ENCODE measurements around the gene DYNC1I1. TPM values are rescaled to one million over a fixed set of nuclear protein-coding genes. Genes with fewer than 3 reads are reported as not detected.

Gene DYNC1I1
- total and polyA plus RNA-seq, 2 of the 13 experiments (the other 11 are each of a cell fraction or from before 2014, with no cell fraction given) = not detected

GRCh38 chr7:96080027-96080426, 307.7 kb downstream of the DYNC1I1 start:
- Histone ChIP-seq H3K4me2 (ENCODE audit: low read depth, low read length) (no peak overlapping the region), H3K4me1 (ENCODE audit: insufficient read depth, low read length) (peaks cover 7% of the 10 kb centered on the region), H4K20me1 (ENCODE audit: insufficient read depth, low read length) (no peaks in the 10 kb centered on the region), H3K79me2 (ENCODE audit: insufficient read depth, low read length) (no peaks in the 10 kb centered on the region), H3K27ac (ENCODE audit: extremely low read length, insufficient read depth, low read length) (no peak overlapping the region), H3K27me3 (ENCODE audit: control insufficient read depth in 1 of 2, insufficient read depth in 2 of 2, low read length in 2 of 2) (peaks cover 3 to 14% of the 10 kb centered on the region in 2 experiments; a peak in 3 of 5 replicates), H3K36me3 (replicated peaks in 1 of 2; ENCODE audit: control insufficient read depth in 1 of 2, insufficient read depth in 2 of 2, low read length in 2 of 2) (no peaks in the 10 kb centered on the region), H2AFZ (ENCODE audit: low read length) (no peak overlapping the region), H3K4me3 (replicated peaks in 1 of 3; ENCODE audit: insufficient read depth in 1 of 3, low read depth in 2 of 3, low read length in 3 of 3) (no peak overlapping the region), H3K9ac (ENCODE audit: insufficient read depth, low read depth, low read length) (no peak overlapping the region), H3K9me3 (ENCODE audit: low read length) (no peaks in the 10 kb centered on the region)
- TF ChIP-seq ZNF224 (CRISPR knock-in tag; IDR thresholded peaks at IDR 0.05) = no peak
- ATAC-seq (no peak), DNase-seq (ENCODE audit: low spot score) (no peak), FAIRE-seq (no peak)
- intact Hi-C loops (cut with micrococcal nuclease; ENCODE audit: unreplicated experiment) = no loop called here
- BruUV-seq (replicated peaks) = no TSS peak
- 43% methylated on average over 6 of the region's 6 CpGs for WGBS (ENCODE audit: low lambda C conversion rate)
- ChIA-PET CTCF (ENCODE audit: low intra/inter-chr PET ratio, low total read pairs) (no interaction called here), POLR2A (no interaction called here)
- in situ Hi-C loops (cut with HindIII; ENCODE audit: extremely low pct_ligation_motif_present, low pct_unique_long_range_greater_than_20kb) = no loop called here

DNA sequence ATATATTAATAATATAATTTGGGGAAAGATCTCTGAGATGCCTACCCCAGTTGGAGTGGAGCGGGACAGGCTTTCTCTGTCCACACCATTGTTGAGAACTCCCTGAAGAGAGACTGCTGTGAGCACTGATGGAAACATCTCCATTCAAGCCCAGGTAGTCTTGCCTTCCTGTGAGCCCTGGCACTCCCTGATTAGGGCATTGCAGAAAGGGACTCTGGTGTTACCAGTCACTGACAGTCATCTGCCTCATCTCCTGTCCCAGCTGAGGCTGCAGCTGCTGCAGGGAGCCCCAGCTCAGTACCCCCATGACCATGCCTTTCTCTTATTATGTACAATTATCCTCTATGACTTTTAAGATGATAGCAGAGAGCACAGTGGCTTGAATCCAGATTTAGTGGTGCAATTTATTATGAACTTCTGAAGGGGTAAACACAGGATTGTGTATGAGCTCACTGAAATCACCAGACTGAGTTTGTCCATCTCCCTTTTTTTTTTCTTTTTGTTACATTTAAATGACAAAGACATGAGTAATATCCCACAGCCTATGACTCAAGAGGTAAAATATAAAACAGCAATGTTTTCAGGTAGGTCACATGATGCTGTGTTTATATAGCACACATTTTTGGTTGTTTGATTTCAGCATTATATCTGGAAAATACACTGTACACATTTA, 312.7 kb downstream of the DYNC1I1 start:
- no peak for ATAC-seq
- no peak overlapping the region for H3K27ac ChIP-seq (ENCODE audit: extremely low read length, insufficient read depth, low read length)
- no peak overlapping the region for H3K4me2 ChIP-seq (ENCODE audit: low read depth, low read length)
- in situ Hi-C loops (cut with HindIII; ENCODE audit: extremely low pct_ligation_motif_present, low pct_unique_long_range_greater_than_20kb) = no loop called here
- H3K36me3 ChIP-seq (replicated peaks in 1 of 2; ENCODE audit: control insufficient read depth in 1 of 2, insufficient read depth in 2 of 2, low read length in 2 of 2) = no peaks in the 10 kb centered on the region
- ChIA-PET POLR2A (no interaction called here), CTCF (ENCODE audit: low intra/inter-chr PET ratio, low total read pairs) (no interaction called here)
- no peak overlapping the region for H3K4me3 ChIP-seq (replicated peaks in 1 of 3; ENCODE audit: insufficient read depth in 1 of 3, low read depth in 2 of 3, low read length in 3 of 3)
- no peaks in the 10 kb centered on the region for H4K20me1 ChIP-seq (ENCODE audit: insufficient read depth, low read length)
- H3K9me3 ChIP-seq (ENCODE audit: low read length) = no peaks in the 10 kb centered on the region
- no peaks in the 10 kb centered on the region for H3K4me1 ChIP-seq (ENCODE audit: insufficient read depth, low read length)
- WGBS (ENCODE audit: low lambda C conversion rate) = 92% methylated on average over 1 of the region's 1 CpG
- intact Hi-C loops (cut with micrococcal nuclease; ENCODE audit: unreplicated experiment) = no loop called here
- no peaks in the 10 kb centered on the region for H3K27me3 ChIP-seq (ENCODE audit: control insufficient read depth in 1 of 2, insufficient read depth in 2 of 2, low read length in 2 of 2)
- no TSS peak for BruUV-seq (replicated peaks)
- no peak for DNase-seq (ENCODE audit: low spot score)
- H3K9ac ChIP-seq (ENCODE audit: insufficient read depth, low read depth, low read length) = no peak overlapping the region
- no peak overlapping the region for H2AFZ ChIP-seq (ENCODE audit: low read length)
- H3K79me2 ChIP-seq (ENCODE audit: insufficient read depth, low read length) = no peaks in the 10 kb centered on the region
- no peak for FAIRE-seq
- TF ChIP-seq TFDP1 (CRISPR knock-in tag; IDR thresholded peaks at IDR 0.05; ENCODE audit: borderline replicate concordance) (no peak), ZNF282 (IDR thresholded peaks at IDR 0.05; ENCODE audit: partially characterized antibody) (no peak), ZNF646 (CRISPR knock-in tag; IDR thresholded peaks at IDR 0.05) (no peak), ZNF749 (CRISPR knock-in tag; IDR thresholded peaks at IDR 0.05; ENCODE audit: borderline replicate concordance) (no peak)
- TF ChIP-seq, protein P1, sequence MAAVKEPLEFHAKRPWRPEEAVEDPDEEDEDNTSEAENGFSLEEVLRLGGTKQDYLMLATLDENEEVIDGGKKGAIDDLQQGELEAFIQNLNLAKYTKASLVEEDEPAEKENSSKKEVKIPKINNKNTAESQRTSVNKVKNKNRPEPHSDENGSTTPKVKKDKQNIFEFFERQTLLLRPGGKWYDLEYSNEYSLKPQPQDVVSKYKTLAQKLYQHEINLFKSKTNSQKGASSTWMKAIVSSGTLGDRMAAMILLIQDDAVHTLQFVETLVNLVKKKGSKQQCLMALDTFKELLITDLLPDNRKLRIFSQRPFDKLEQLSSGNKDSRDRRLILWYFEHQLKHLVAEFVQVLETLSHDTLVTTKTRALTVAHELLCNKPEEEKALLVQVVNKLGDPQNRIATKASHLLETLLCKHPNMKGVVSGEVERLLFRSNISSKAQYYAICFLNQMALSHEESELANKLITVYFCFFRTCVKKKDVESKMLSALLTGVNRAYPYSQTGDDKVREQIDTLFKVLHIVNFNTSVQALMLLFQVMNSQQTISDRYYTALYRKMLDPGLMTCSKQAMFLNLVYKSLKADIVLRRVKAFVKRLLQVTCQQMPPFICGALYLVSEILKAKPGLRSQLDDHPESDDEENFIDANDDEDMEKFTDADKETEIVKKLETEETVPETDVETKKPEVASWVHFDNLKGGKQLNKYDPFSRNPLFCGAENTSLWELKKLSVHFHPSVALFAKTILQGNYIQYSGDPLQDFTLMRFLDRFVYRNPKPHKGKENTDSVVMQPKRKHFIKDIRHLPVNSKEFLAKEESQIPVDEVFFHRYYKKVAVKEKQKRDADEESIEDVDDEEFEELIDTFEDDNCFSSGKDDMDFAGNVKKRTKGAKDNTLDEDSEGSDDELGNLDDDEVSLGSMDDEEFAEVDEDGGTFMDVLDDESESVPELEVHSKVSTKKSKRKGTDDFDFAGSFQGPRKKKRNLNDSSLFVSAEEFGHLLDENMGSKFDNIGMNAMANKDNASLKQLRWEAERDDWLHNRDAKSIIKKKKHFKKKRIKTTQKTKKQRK (IDR thresholded peaks at IDR 0.05; ENCODE audit: low read length) = no peak

All from HepG2 (cell line).